WTC11 (cell line): ENCODE data around the gene CRK. TPM values are rescaled to one million over a fixed set of nuclear protein-coding genes. Genes with fewer than 3 reads are reported as not detected.
A peak's percentile ranks its signal among the peaks of the same experiment; 100 is the strongest.

Source experiments
- ATAC-seq: fragments of 200-7000 bp; cut with Tn5 transposase; 2 replicates; pipeline ENCODE4 v1.10.0; 2021; ENCODE audit warnings: mild to moderate bottlenecking, moderate library complexity
- CTCF ChIA-PET: fragments of 300-600 bp; sonication (Branson Sonifier 250); formaldehyde crosslinking; loops from one replicate; lab custom pipeline; 2021; ENCODE audit warnings: antibody characterized with exemption; lab: Charles Lee
- POLR2A ChIA-PET: fragments of 350-600 bp; sonication (Branson Sonifier 250); formaldehyde crosslinking; loops from one replicate; lab custom pipeline; 2021; ENCODE audit warnings: antibody characterized with exemption; lab: Charles Lee
- DNase-seq: peaks from one replicate; pipeline ENCODE4 v3.0.0; 2021; ENCODE audit warnings: low spot score
- H3K27ac Mint-ChIP-seq: 2 replicates; pipeline ENCODE4 v1.8.0; 2021; ENCODE audit warnings: mixed read lengths
- H3K27me3 Mint-ChIP-seq: 2 replicates; pipeline ENCODE4 v1.8.0; 2021; ENCODE audit warnings: low read depth, mild to moderate bottlenecking, moderate library complexity, mixed read lengths
- H3K36me3 Mint-ChIP-seq: 2 replicates; pipeline ENCODE4 v1.8.0; 2021; ENCODE audit warnings: mixed read lengths
- H3K4me1 Mint-ChIP-seq: 2 replicates; pipeline ENCODE4 v1.8.0; 2022; ENCODE audit warnings: mixed read lengths
- H3K4me3 Mint-ChIP-seq: 2 replicates; pipeline ENCODE4 v1.8.0; 2021; ENCODE audit warnings: mild to moderate bottlenecking, moderate library complexity, mixed read lengths
- H3K9me3 Mint-ChIP-seq: 2 replicates; pipeline ENCODE4 v1.8.0; 2021; ENCODE audit warnings: mixed read lengths
- ATF6 ChIP-seq: sonication (generic); formaldehyde crosslinking; IDR thresholded peaks from 2 replicates; pipeline ENCODE4 v1.8.1; 2023; ENCODE audit warnings: mild to moderate bottlenecking, missing genetic modification reagents
- ELF4 ChIP-seq: sonication (generic); formaldehyde crosslinking; IDR thresholded peaks from 2 replicates; pipeline ENCODE4 v1.8.1; 2022; ENCODE audit warnings: low read depth, mild to moderate bottlenecking, moderate library complexity, missing genetic modification reagents
- EMX1 ChIP-seq: fragments of 250-450 bp; sonication (Bioruptor Pico); IDR thresholded peaks from 2 replicates; pipeline ENCODE4 v1.8.0; 2021; ENCODE audit warnings: mild to moderate bottlenecking
- FOXK1 ChIP-seq: sonication (generic); formaldehyde crosslinking; IDR thresholded peaks from 2 replicates; pipeline ENCODE4 v1.8.0; 2022; ENCODE audit warnings: mild to moderate bottlenecking, moderate library complexity, missing genetic modification reagents
- HMGA2 ChIP-seq: fragments of 250-450 bp; sonication (Bioruptor Pico); IDR thresholded peaks from 2 replicates; pipeline ENCODE4 v1.4.0; 2021; ENCODE audit warnings: mild to moderate bottlenecking, moderate library complexity
- MAX ChIP-seq: sonication (generic); formaldehyde crosslinking; IDR thresholded peaks from 2 replicates; pipeline ENCODE4 v1.8.0; 2022; ENCODE audit warnings: mild to moderate bottlenecking, missing genetic modification reagents
- NFE2L1 ChIP-seq: sonication (generic); formaldehyde crosslinking; IDR thresholded peaks from 2 replicates; pipeline ENCODE4 v1.8.1; 2023; ENCODE audit warnings: missing genetic modification reagents
- NR1H2 ChIP-seq: sonication (generic); formaldehyde crosslinking; IDR thresholded peaks from 2 replicates; pipeline ENCODE4 v1.9.0; 2021; ENCODE audit warnings: mild to moderate bottlenecking, moderate library complexity, missing genetic modification reagents
- NR2C2 ChIP-seq: sonication (generic); formaldehyde crosslinking; IDR thresholded peaks from 2 replicates; pipeline ENCODE4 v1.8.0; 2022; ENCODE audit warnings: mild to moderate bottlenecking, missing genetic modification reagents
- OVOL2 ChIP-seq: fragments of 250-450 bp; sonication (Bioruptor Pico); IDR thresholded peaks from 2 replicates; pipeline ENCODE4 v1.9.0; 2021; ENCODE audit warnings: mild to moderate bottlenecking, borderline replicate concordance
- RELA ChIP-seq: sonication (generic); formaldehyde crosslinking; IDR thresholded peaks from 2 replicates; pipeline ENCODE4 v1.8.1; 2022; ENCODE audit warnings: missing genetic modification reagents, mild to moderate bottlenecking, borderline replicate concordance
- SMAD4 ChIP-seq: sonication (generic); formaldehyde crosslinking; IDR thresholded peaks from 2 replicates; pipeline ENCODE4 v1.8.0; 2022; ENCODE audit warnings: mild to moderate bottlenecking, missing genetic modification reagents
- TCF7 ChIP-seq: sonication (generic); formaldehyde crosslinking; IDR thresholded peaks from 2 replicates; pipeline ENCODE4 v1.8.0; 2022; ENCODE audit warnings: mild to moderate bottlenecking, low read depth, missing genetic modification reagents, moderate library complexity
- TEAD4 ChIP-seq: sonication (generic); formaldehyde crosslinking; IDR thresholded peaks from 2 replicates; pipeline ENCODE4 v1.8.0; 2022; ENCODE audit warnings: mild to moderate bottlenecking, missing genetic modification reagents
- USF1 ChIP-seq: sonication (generic); formaldehyde crosslinking; IDR thresholded peaks from 2 replicates; pipeline ENCODE4 v1.8.0; 2022; ENCODE audit warnings: mild to moderate bottlenecking, missing genetic modification reagents
- ZNF281 ChIP-seq: sonication (generic); formaldehyde crosslinking; IDR thresholded peaks from 2 replicates; pipeline ENCODE4 v1.8.0; 2023; ENCODE audit warnings: mild to moderate bottlenecking, missing genetic modification reagents
- ZNF512 ChIP-seq: sonication (generic); formaldehyde crosslinking; IDR thresholded peaks from 2 replicates; pipeline ENCODE4 v1.8.1; 2022; ENCODE audit warnings: missing genetic modification reagents, borderline replicate concordance
- ZNF671 ChIP-seq: fragments of 250-450 bp; sonication (Bioruptor Pico); IDR thresholded peaks from 2 replicates; pipeline ENCODE4 v1.8.0; 2021; ENCODE audit warnings: mild to moderate bottlenecking
- total RNA-seq: library from RNA; stranded (reverse); gene quantifications from 3 replicates; pipeline ENCODE4 v1.2.3, GENCODE V29; 2021

CRK gene
- total RNA-seq, 1 experiment from 2014 or later = 45.2 TPM

- POLR2A ChIA-PET = no interaction called here
- TF ChIP-seq NFE2L1 = no peak
- no peak for TF ChIP-seq USF1
- H3K4me3 Mint-ChIP-seq = no peak overlapping the region
- H3K36me3 Mint-ChIP-seq = no peaks in the 10 kb centered on the region
- CTCF ChIA-PET = interaction anchor here (1.4 to 2.6 kb wide), 2 partner anchors 48 to 102 kb away, joined by 5 to 10 read pairs; no protein-coding TSS in a partner anchor
- no peaks in the 10 kb centered on the region; the same call in 1 of the 2 replicates for H3K27me3 Mint-ChIP-seq
- H3K27ac Mint-ChIP-seq = no peak overlapping the region
- H3K4me1 Mint-ChIP-seq = no peaks in the 10 kb centered on the region
- H3K9me3 Mint-ChIP-seq = no peaks in the 10 kb centered on the region
- ATAC-seq (peak; percentile 28), DNase-seq (no peak)
Measured at GRCh38 chr17:1413281-1413791, 42.7 kb downstream of the CRK start.

- ATAC-seq (no peak), DNase-seq (no peak)
- no peak overlapping the region for H3K27ac Mint-ChIP-seq
- no peaks in the 10 kb centered on the region; the same call in 1 of the 2 replicates for H3K27me3 Mint-ChIP-seq
- no peaks in the 10 kb centered on the region for H3K9me3 Mint-ChIP-seq
- no peaks in the 10 kb centered on the region for H3K4me1 Mint-ChIP-seq
- TF ChIP-seq NR1H2 (CRISPR knock-in tag) (no peak), ZNF512 (CRISPR knock-in tag) (no peak), HMGA2 (CRISPR knock-in tag) (no peak), RELA (no peak), ZNF281 (CRISPR knock-in tag) (no peak), OVOL2 (CRISPR knock-in tag) (no peak)
- TF ChIP-seq, all 79 proteins: peak for 0
- Mint-ChIP-seq H3K36me3 (no peaks in the 10 kb centered on the region), H3K4me3 (no peak overlapping the region)
- ChIA-PET POLR2A (no interaction called here), CTCF (interaction anchor here (1.7 kb wide), 1 partner anchor 47 kb away, joined by 7 read pairs; no protein-coding TSS in a partner anchor)
Measured at GRCh38 chr17:1412185-1413110, 43.6 kb downstream of the CRK start.

GRCh38 chr17:1402262-1402586 lies 53.8 kb downstream of the CRK start:
- TF ChIP-seq NR2C2 (CRISPR knock-in tag) = no peak
- TF ChIP-seq SMAD4 (CRISPR knock-in tag) = no peak
- no peak for TF ChIP-seq ATF6 (CRISPR knock-in tag)
- TF ChIP-seq ELF4 (CRISPR knock-in tag) = no peak
- TF ChIP-seq TCF7 (CRISPR knock-in tag) = no peak
- no peak for TF ChIP-seq TEAD4 (CRISPR knock-in tag)
- no peak for TF ChIP-seq FOXK1 (CRISPR knock-in tag)
- TF ChIP-seq EMX1 = no peak
- TF ChIP-seq ZNF281 (CRISPR knock-in tag) = no peak
- no peak for TF ChIP-seq MAX
- no peak for TF ChIP-seq ZNF671 (CRISPR knock-in tag)
- TF ChIP-seq, all 79 proteins: peak for 0
- ChIA-PET CTCF (interaction anchor here (0.6 kb wide), 1 partner anchor 17 kb away, joined by 3 read pairs; no protein-coding TSS in a partner anchor), POLR2A (interaction anchor here (0.6 to 0.7 kb wide), 2 partner anchors 30 to 1012 kb away, joined by 7 to 8 read pairs; no protein-coding TSS in a partner anchor)
- Mint-ChIP-seq H3K4me3 (no peak overlapping the region), H3K9me3 (peaks cover 3% of the 10 kb centered on the region; the same call in 1 of the 2 replicates), H3K27ac (no peak overlapping the region), H3K36me3 (peaks cover 17% of the 10 kb centered on the region), H3K4me1 (peaks cover 9% of the 10 kb centered on the region), H3K27me3 (no peaks in the 10 kb centered on the region; the same call in none of the 2 replicates)
- ATAC-seq (no peak), DNase-seq (no peak)
